ENCODE results near the gene MSMO1.
A peak's percentile ranks its signal among the peaks of the same experiment; 100 is the strongest.

The MSMO1 gene

DNA sequence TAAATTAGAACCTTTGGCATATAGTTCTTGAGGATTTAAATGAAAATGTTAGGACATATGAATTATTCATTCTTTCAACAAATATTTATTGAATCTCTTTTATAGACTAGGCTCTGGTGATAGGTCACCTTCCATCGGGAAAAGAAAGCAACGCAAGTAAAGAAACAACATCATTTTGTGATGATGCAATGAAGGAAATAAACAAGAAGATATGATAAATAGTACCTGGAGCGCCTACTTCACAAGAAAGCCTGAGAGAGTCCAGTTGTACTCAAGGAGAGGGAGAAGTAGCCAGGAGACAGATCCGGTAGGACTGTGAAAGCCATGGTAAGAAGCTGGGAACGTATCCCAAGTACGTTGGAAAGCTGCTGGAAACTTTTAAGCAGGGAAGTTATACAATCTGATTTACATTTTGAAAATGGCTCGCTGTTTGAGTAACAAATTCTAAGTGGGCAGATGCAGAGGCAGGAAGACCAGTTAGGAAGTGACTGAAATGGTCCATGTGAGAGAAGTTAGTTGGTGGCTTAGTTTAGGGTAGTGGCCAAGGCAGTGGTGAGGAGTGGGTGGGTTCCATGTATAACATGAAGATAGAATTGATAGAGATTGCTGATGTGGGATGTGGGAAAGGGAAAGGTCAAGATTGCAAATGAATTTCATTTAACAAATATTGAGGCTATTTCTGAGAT lies 33.7 kb downstream of the MSMO1 start:
- no peak for DNase-seq

DNA sequence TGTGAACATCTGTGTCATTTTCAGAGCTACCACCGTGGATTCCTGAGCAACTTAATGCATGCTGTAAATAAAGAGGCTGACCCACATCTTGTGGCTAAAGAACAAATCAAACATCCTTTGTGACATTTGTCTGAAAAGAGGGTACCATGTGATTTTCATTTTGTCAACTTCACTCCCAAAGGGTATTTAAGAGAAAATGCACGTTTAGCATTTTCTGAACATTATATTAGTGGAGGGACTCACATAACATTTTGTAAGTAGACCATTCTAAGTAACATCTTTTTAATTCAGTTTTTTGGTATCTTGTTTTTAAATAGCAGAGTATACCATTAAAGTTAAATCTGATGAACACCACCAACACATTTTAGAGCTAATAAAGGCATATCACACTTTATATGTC lies 34.3 kb downstream of the MSMO1 start:
- no peak for DNase-seq

DNA sequence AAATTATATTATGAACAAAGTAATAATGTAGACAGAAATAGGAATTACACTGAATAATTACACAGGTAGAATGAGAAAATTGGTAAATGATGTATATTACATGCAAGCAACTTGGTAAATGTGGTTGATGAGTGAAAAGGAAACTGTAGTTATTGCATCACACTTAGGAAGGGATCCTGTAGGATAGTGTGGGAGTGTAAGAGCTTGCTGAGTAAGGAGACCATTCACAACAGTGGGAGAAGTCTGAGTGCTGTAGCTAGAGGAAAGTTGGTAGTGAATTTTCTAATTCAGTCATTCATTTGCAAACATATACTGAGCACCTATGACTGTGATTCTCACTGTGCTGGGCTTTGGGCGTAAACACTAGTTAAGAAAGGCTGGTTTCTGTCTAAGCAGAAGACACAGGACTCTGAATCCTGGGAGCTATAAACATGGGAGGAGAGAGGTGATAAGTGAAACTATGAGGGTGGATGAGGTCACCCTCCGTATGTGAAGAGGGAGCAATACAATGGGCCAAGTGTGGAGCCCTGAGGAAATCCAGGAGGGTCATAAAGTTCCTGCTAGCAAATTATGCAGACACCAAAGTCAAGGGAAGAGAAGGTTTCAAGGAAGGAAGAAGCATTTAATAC lies 37.1 kb downstream of the MSMO1 start:
- no peak for DNase-seq

DNA sequence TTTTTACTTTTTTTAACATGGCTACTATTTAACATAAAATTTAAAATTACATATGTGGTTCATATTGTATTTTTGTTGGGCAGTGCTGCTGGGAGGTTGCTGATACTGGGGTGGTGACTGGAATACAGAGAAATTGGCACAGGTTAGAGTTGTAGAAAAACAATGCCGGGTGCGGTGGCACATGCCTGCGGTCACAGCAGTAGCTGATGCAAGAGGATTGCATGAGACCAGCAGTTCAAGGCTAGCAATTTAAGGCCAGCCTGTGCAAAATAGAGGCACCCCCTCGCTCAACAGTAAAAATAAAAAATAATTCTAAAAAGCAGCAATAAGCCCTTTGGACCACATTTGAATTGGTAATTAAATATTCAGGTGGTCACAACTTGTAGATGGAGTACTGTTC lies 39.6 kb downstream of the MSMO1 start:
- DNase-seq, result peak in 1 of 14 donors; percentile 39

GRCh38 chr4:165368114-165368513 lies 40.6 kb downstream of the MSMO1 start:
- no peak for DNase-seq

DNA sequence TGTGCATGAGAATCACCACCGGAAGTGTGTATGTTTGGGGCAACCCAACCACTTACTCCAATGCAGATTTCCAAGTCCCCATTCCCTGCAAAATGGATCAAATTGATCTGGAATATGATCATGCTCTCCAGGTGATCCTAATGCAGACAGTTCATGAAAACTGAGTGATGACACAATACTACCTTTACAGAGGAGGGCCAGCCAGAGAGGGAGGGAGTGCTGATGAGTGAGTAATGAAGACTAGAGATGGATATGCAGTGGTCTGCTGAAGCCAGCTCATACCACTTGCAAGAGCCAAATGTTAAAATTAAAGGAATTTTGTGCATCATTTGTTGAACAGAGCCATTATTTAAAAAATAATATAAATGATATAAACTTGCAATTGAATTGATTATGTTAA lies 41.1 kb downstream of the MSMO1 start:
- DNase-seq, result no peak

- no peak for DNase-seq
These were observed 42.1 kb downstream of the MSMO1 start for GRCh38 chr4:165369522-165369921.

DNA sequence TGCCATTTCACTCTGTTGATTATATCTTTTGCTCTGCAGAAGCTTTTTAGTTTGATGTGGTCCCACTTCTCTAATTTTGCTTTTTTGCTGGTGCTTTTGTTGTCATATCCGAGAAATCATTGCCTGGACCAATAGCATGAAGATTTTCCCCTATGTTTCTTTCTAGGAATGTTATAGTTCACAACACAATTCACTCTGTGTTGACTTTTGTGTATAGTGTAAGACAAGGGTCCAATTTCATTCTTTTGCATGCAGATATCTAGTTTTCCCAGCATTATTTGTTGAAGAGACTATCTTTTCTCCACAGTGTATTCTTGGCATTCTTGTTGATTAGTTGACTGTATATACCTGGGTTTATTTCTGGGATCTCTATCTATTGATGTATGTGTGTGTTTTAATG lies 43.1 kb downstream of the MSMO1 start:
- no peak for DNase-seq

DNA sequence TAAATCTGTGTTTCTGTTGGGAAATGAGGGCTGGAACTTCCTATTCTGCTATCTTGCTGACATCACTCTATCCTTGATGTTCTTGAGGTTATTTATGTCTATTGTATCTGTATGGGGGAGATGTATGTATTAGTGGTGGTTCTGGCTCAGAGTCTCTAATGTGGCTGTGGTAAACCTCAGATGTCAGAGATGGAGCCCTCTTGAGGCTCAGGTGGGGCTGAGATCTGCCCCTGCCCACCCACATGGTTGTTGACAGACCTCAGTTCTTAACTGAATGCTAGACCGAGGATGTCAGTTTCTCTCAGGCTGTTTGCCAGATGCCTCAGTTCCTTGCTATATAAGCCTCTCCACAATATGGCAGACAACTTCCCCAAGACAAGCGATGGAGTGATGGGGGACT lies 48.0 kb downstream of the MSMO1 start:
- DNase-seq, result no peak

- DNase-seq, result no peak
These were observed 50.9 kb downstream of the MSMO1 start for GRCh38 chr4:165378398-165378744.

- DNase-seq, result peak; percentile 17 to 91 (median 70)
These were observed 51.5 kb downstream of the MSMO1 start, which contains the start of gene CPE for GRCh38 chr4:165378745-165379677. Gene CPE (plus strand): TSS chr4:165379008. CDS start chr4:165379222, 214 bp downstream.

DNA sequence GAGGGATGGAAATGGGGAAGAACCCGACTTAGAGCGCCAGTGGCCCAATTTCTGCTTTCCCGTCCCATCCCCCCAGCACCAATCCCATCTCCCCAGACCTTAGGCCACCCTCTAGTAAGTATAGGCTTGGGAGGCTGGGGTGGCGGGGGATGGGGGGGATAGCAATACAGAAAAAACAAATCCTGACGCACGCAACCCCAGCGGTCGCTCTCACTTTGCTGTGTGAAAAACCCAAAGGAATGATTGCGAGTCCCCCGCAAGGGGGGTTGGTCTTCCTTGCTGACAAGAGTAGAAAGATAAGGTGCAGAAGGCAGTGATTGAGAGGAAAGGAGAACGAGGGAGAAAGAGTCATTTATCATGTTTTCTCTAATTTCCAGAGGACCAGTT lies 52.2 kb downstream of the MSMO1 start:
- peak in 4 of 14 donors; percentile 9 to 76 (median 46) for DNase-seq

DNA sequence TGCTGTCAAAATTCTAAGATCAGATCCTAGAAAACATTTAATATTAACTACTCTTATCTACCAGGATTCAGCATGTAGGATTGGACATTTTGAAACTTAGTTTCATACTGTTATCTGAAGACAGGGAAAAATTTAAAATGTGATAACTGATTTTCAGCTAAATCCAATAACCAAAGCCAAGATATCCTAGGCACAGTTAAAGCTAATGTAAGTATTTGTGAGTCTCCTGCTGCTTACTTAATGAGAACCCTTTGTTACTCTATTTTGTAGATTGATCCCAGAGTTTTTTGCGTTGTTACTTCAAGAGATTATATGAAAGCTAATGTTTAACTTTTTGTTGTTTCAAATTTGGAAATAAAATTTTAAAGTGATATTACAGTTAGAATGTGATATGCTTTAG lies 53.3 kb downstream of the MSMO1 start:
- peak in 1 of 14 donors; percentile 51 for DNase-seq

GRCh38 chr4:165381821-165382373 lies 54.4 kb downstream of the MSMO1 start:
- DNase-seq, result peak in 1 of 14 donors; percentile 46

DNA sequence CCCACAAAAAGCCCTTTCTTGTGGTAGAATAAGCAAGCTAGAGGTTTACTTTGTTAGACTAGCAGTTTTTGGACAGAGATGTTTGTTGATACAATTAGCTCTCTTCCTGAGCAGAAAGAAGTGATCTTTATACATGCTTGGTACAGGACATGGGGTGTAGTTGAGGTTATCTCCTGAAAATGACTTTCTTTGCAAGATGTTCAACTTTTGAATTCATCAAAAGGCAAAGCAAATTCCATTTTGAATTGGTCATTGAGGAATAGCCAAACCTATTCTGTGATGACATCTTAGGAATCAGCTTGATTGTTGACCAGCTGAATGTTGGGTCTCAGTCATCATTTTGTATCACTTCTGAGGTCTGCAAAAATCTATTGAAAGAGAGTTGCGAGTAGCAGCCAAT lies 55.2 kb downstream of the MSMO1 start:
- peak in 1 of 14 donors; percentile 42 for DNase-seq

- DNase-seq, result peak in 1 of 14 donors; percentile 68
These were observed 56.2 kb downstream of the MSMO1 start for GRCh38 chr4:165383591-165384073.

GRCh38 chr4:165384186-165384585 lies 56.7 kb downstream of the MSMO1 start:
- no peak for DNase-seq

DNA sequence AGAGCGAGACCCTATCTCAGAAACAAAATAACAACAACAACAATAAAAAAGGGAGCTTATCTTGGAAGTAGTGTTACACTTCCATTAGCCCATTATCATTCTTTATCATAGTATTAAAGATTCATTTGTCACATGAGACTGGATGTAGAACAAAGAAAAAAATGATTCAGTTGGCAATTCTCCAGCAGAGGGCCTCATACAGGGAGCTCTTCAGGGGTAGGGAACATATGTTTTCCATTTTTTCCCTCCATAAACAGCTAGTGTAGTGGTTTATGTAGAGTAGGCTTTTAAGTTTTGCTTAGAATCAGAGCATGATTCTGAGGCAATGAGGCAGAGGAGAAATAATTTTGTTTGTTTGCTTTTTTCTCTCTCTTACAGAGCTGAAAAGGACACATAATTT lies 57.1 kb downstream of the MSMO1 start:
- DNase-seq, result peak in 1 of 14 donors; percentile 55

- DNase-seq, result peak in 1 of 14 donors; percentile 53
These were observed 57.7 kb downstream of the MSMO1 start for GRCh38 chr4:165385126-165385525.

DNA sequence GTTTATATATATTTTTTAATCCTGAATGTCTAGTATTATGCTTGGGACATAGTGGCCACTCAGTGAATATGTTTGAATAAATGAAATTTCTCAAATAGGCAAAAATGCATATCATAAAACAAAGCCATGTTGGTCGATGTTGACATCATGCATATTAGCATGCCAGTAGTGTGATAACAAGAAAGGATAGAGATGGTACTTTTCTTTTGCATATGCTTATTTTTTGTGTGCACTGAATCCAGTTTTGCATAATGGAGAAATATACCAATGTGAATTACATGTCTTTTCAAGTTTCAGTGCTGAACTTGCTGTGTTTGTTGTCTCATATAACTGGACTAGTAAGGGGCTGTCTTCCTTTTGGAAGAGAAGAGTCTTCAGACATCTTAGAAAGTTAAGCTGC lies 58.9 kb downstream of the MSMO1 start:
- DNase-seq, result no peak

- DNase-seq, result no peak
These were observed 61.3 kb downstream of the MSMO1 start for GRCh38 chr4:165388756-165389155.

Data from C1 segment of cervical spinal cord (tissue), 14 donors.